ENCODE results near the gene MOCS3. TPM values are rescaled to one million over a fixed set of nuclear protein-coding genes. Genes with fewer than 3 reads are reported as not detected.

The MOCS3 gene
- total and polyA plus RNA-seq, 2 of the 13 experiments (the other 11 are each of a cell fraction or from before 2014, with no cell fraction given): 3.7 to 8.4 TPM

DNA sequence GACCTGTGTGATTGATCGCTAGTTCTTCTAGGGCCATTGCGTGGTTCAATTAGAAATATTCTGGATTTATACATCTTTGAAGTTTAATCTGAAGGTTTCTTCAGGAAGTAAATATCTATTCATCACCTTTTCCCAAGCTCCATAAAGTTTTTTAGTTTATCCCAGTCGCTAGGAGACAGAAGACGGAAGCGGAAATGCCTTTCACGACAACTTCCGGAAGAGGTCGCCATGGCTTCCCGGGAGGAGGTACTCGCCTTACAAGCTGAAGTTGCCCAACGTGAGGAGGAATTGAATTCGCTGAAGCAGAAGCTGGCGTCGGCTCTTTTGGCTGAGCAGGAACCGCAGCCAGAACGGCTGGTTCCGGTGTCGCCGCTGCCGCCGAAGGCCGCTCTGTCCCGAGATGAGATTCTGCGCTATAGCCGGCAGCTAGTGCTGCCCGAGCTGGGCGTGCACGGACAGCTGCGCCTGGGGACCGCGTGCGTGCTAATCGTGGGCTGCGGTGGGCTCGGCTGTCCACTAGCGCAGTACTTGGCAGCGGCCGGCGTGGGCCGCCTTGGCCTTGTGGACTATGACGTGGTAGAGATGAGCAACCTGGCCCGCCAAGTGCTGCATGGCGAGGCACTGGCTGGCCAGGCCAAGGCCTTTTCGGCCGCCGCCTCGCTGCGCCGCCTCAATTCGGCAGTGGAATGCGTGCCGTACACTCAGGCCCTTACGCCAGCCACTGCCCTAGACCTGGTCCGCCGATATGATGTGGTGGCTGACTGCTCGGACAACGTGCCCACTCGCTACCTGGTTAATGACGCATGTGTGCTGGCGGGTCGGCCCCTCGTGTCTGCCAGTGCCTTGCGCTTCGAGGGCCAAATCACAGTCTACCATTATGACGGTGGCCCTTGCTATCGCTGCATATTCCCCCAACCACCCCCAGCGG lies at the start of gene MOCS3 (continued):
- TF ChIP-seq, protein P1, sequence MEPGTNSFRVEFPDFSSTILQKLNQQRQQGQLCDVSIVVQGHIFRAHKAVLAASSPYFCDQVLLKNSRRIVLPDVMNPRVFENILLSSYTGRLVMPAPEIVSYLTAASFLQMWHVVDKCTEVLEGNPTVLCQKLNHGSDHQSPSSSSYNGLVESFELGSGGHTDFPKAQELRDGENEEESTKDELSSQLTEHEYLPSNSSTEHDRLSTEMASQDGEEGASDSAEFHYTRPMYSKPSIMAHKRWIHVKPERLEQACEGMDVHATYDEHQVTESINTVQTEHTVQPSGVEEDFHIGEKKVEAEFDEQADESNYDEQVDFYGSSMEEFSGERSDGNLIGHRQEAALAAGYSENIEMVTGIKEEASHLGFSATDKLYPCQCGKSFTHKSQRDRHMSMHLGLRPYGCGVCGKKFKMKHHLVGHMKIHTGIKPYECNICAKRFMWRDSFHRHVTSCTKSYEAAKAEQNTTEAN (CRISPR knock-in tag; conservative IDR thresholded peaks at IDR 0.05): peak; percentile 84; the same call in 1 of the 2 replicates
- TF ChIP-seq TFE3 (CRISPR knock-in tag; IDR thresholded peaks at IDR 0.05) (0 out of 2 replicates have a peak, but pooled peaks have one; percentile 7), ZFP36L1 (CRISPR knock-in tag; IDR thresholded peaks at IDR 0.05) (0 out of 2 replicates have a peak, but pooled peaks have one; percentile 10), ZNF660 (CRISPR knock-in tag; IDR thresholded peaks at IDR 0.05; ENCODE audit: borderline replicate concordance, low read depth) (peak; percentile 22; the same call in 1 of the 2 replicates), ZSCAN22 (CRISPR knock-in tag; IDR thresholded peaks at IDR 0.05) (peak; percentile 31; the same call in 1 of the 2 replicates), GLI4 (CRISPR knock-in tag; IDR thresholded peaks at IDR 0.05; ENCODE audit: borderline replicate concordance) (no peak; the same call in 1 of the 2 replicates), ARID2 (CRISPR knock-in tag; IDR thresholded peaks at IDR 0.05; ENCODE audit: borderline replicate concordance) (no peak; the same call in 1 of the 2 replicates), REL (CRISPR knock-in tag; conservative IDR thresholded peaks at IDR 0.05) (peak; percentile 85), RXRA (CRISPR knock-in tag; IDR thresholded peaks at IDR 0.05) (peak; percentile 58; the same call in 1 of the 2 replicates), CHD2 (IDR thresholded peaks at IDR 0.05; ENCODE audit: low read depth, low read length) (peak; percentile 22; the same call in 1 of the 2 replicates), FOXA3 (CRISPR knock-in tag; IDR thresholded peaks at IDR 0.05) (no peak; the same call in 1 of the 2 replicates), CHD4 (IDR thresholded peaks at IDR 0.05; ENCODE audit: borderline replicate concordance, low read length) (no peak)
- TF ChIP-seq, protein P2, sequence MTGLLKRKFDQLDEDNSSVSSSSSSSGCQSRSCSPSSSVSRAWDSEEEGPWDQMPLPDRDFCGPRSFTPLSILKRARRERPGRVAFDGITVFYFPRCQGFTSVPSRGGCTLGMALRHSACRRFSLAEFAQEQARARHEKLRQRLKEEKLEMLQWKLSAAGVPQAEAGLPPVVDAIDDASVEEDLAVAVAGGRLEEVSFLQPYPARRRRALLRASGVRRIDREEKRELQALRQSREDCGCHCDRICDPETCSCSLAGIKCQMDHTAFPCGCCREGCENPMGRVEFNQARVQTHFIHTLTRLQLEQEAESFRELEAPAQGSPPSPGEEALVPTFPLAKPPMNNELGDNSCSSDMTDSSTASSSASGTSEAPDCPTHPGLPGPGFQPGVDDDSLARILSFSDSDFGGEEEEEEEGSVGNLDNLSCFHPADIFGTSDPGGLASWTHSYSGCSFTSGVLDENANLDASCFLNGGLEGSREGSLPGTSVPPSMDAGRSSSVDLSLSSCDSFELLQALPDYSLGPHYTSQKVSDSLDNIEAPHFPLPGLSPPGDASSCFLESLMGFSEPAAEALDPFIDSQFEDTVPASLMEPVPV (CRISPR knock-in tag; IDR thresholded peaks at IDR 0.05): peak; percentile 58
- TF ChIP-seq, protein P3, sequence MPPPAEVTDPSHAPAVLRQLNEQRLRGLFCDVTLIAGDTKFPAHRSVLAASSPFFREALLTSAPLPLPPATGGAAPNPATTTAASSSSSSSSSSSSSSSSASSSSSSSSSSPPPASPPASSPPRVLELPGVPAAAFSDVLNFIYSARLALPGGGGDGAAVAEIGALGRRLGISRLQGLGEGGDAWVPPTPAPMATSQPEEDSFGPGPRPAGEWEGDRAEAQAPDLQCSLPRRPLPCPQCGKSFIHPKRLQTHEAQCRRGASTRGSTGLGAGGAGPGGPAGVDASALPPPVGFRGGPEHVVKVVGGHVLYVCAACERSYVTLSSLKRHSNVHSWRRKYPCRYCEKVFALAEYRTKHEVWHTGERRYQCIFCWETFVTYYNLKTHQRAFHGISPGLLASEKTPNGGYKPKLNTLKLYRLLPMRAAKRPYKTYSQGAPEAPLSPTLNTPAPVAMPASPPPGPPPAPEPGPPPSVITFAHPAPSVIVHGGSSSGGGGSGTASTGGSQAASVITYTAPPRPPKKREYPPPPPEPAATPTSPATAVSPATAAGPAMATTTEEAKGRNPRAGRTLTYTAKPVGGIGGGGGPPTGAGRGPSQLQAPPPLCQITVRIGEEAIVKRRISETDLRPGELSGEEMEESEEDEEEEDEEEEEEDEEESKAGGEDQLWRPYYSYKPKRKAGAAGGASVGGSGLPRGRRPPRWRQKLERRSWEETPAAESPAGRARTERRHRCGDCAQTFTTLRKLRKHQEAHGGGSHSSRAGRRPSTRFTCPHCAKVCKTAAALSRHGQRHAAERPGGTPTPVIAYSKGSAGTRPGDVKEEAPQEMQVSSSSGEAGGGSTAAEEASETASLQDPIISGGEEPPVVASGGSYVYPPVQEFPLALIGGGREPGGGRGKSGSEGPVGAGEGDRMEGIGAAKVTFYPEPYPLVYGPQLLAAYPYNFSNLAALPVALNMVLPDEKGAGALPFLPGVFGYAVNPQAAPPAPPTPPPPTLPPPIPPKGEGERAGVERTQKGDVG (CRISPR knock-in tag; IDR thresholded peaks at IDR 0.05; ENCODE audit: borderline replicate concordance): no peak; the same call in 1 of the 2 replicates
- TF ChIP-seq, protein P4, sequence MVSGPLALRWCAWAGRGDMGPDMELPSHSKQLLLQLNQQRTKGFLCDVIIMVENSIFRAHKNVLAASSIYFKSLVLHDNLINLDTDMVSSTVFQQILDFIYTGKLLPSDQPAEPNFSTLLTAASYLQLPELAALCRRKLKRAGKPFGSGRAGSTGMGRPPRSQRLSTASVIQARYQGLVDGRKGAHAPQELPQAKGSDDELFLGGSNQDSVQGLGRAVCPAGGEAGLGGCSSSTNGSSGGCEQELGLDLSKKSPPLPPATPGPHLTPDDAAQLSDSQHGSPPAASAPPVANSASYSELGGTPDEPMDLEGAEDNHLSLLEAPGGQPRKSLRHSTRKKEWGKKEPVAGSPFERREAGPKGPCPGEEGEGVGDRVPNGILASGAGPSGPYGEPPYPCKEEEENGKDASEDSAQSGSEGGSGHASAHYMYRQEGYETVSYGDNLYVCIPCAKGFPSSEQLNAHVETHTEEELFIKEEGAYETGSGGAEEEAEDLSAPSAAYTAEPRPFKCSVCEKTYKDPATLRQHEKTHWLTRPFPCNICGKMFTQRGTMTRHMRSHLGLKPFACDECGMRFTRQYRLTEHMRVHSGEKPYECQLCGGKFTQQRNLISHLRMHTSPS (CRISPR knock-in tag; IDR thresholded peaks at IDR 0.05; ENCODE audit: low read depth): peak; percentile 79

Measured in HepG2 (cell line).